K562 (cell line): Measurements from ENCODE around the gene UNC45A. TPM values are rescaled to one million over a fixed set of nuclear protein-coding genes. Genes with fewer than 3 reads are reported as not detected.

Experiments
- ARHGAP35 ChIP-seq: fragments of 450-650 bp; IDR thresholded peaks from 2 replicates; pipeline ENCODE4 v1.6.1; 2018; ENCODE audit not compliant: partially characterized antibody
- ATF6 ChIP-seq: sonication (generic); formaldehyde crosslinking; IDR thresholded peaks from 2 replicates; pipeline ENCODE4 v1.4.0; 2020; ENCODE audit warnings: mild to moderate bottlenecking, missing genetic modification reagents
- CHD1 ChIP-seq: fragments of 200-600 bp; sonication (generic); IDR thresholded peaks from one replicate; pipeline ENCODE4 v1.6.1; 2012; ENCODE audit warnings: mild to moderate bottlenecking, moderate library complexity, low read length, inconsistent platforms
- ETS1 ChIP-seq: conservative IDR thresholded peaks from 2 replicates; pipeline ENCODE4 v1.6.1; 2011; ENCODE audit warnings: low read depth, mild to moderate bottlenecking, low read length; ENCODE audit not compliant: control insufficient read depth
- MTA1 ChIP-seq: fragments of 450-650 bp; IDR thresholded peaks from 2 replicates; pipeline ENCODE4 v1.6.1; 2017; ENCODE audit warnings: borderline replicate concordance
- NRF1 ChIP-seq, 2 experiments: fragments of 450-650 bp; IDR thresholded peaks in 1 of 2; conservative IDR thresholded peaks in 1 of 2; 2 replicates each; pipeline ENCODE4 v1.6.1; 2014; ENCODE audit warnings: mild to moderate bottlenecking in 2 of 2
- RBM39 ChIP-seq: fragments of 200-400 bp; formaldehyde crosslinking; optimal IDR thresholded peaks from 2 replicates; pipeline ENCODE3; 2018; ENCODE audit warnings: low read depth, low read length
- TFAM ChIP-seq: fragments of 250-450 bp; sonication (Bioruptor Pico); conservative IDR thresholded peaks from 2 replicates; pipeline ENCODE4 v1.5.0; 2021; ENCODE audit warnings: mild to moderate bottlenecking, moderate library complexity
- THAP7 ChIP-seq: fragments of 250-450 bp; sonication (Bioruptor Pico); IDR thresholded peaks from 2 replicates; pipeline ENCODE4 v1.5.0; 2021
- THRA ChIP-seq: fragments of 450-650 bp; IDR thresholded peaks from 2 replicates; pipeline ENCODE4 v1.6.1; 2017; ENCODE audit warnings: mild to moderate bottlenecking, moderate library complexity
- ZNF232 ChIP-seq: sonication (generic); formaldehyde crosslinking; IDR thresholded peaks from 2 replicates; pipeline ENCODE4 v1.8.0; 2022; ENCODE audit warnings: mild to moderate bottlenecking, missing genetic modification reagents
- ZNF384 ChIP-seq: IDR thresholded peaks from 2 replicates; pipeline ENCODE4 v1.6.1; 2012; ENCODE audit warnings: low read depth, low read length, improper control_type of control experiment
- ZNF551 ChIP-seq: fragments of 250-450 bp; sonication (Bioruptor Pico); IDR thresholded peaks from 2 replicates; pipeline ENCODE4 v1.5.0; 2021; ENCODE audit warnings: mild to moderate bottlenecking, moderate library complexity
- ZNF592 ChIP-seq: fragments of 450-650 bp; IDR thresholded peaks from 2 replicates; pipeline ENCODE4 v1.6.1; 2017; ENCODE audit warnings: antibody characterized with exemption, mild to moderate bottlenecking
- polyA plus RNA-seq, 8 experiments: library from polyadenylated mRNA; depleted of rRNA in 4 of 8; stranded (reverse) in 5 of 8; unstranded in 3 of 8; fragments of >200 nt; fragmentation: Nextera tagmentation in 2 of 8; fragmentation: Illumina TruSeq in 1 of 8; extraction: Ambion mirVana in 2 of 8; extraction: Trizol in 1 of 8; gene quantifications; 2 replicates each; pipeline versions ENCODE4 v1.2.1 to v1.2.3, GENCODE V29; 2011 to 2014; ENCODE audit warnings: inconsistent platforms in 1 of 8, missing spikeins in 1 of 8
- total RNA-seq, 7 experiments: library from RNA; depleted of rRNA in 6 of 7; stranded (reverse); fragments of >200 nt in 6 of 7; fragmentation: Illumina TruSeq in 2 of 7; extraction: Trizol in 2 of 7; gene quantifications; 2 replicates each; pipeline versions ENCODE4 v1.2.1 to v1.2.3, GENCODE V29; 2011 to 2021; ENCODE audit warnings: low replicate concordance in 1 of 7

UNC45A gene
- total and polyA plus RNA-seq, 9 of the 15 experiments (the other 6 are each of a cell fraction or from before 2014, with no cell fraction given), result 22.4 to 79.3 (median 43.7) TPM

- no peak for TF ChIP-seq ZNF592
- peak; percentile 97 for TF ChIP-seq MTA1
- TF ChIP-seq THAP7, result no peak
- TF ChIP-seq ATF6 (CRISPR knock-in tag), result no peak; the same call in none of the 2 replicates
- no peak for TF ChIP-seq ARHGAP35
- no peak for TF ChIP-seq TFAM (CRISPR knock-in tag)
- TF ChIP-seq ZNF384, result 0 out of 2 replicates have a peak, but pooled peaks have one; percentile 5
- 0 out of 2 replicates have a peak, but pooled peaks have one; percentile 63 for TF ChIP-seq ZNF232 (CRISPR knock-in tag)
- no peak for TF ChIP-seq ZNF551
- TF ChIP-seq RBM39, result no peak
- no peak for TF ChIP-seq THRA
- no peak for TF ChIP-seq CHD1
- peak; percentile 94 to 95 for TF ChIP-seq NRF1 (conservative IDR thresholded peaks at IDR 0.05 in 1 of 2, IDR thresholded peaks at IDR 0.05 in 1 of 2)
- TF ChIP-seq ETS1, result peak; percentile 58; the same call in 1 of the 2 replicates
Measured at GRCh38 chr15:90994417-90995311, 59.6 kb downstream of the UNC45A start, which contains the start of gene PRC1 (continued).
